ENCODE measurements around the gene EIF4H.

GRCh38 chr7:74242122-74242443 is 67.9 kb downstream of the EIF4H start:
- TF ChIP-seq CTCF (IDR thresholded peaks at IDR 0.05) (no peak), EZH2 (IDR thresholded peaks at IDR 0.05) (no peak)
